ENCODE results near the gene ICAM3. TPM values are rescaled to one million over a fixed set of nuclear protein-coding genes. Genes with fewer than 3 reads are reported as not detected.

The ICAM3 gene
- total RNA-seq, 3 donors from 2014 or later: 5.9 to 10.1 (median 7.9) TPM

- Histone ChIP-seq H3K4me1 (peaks cover 5 to 6% of the 10 kb centered on the region in 2 donors), H3K9me3 (no peaks in the 10 kb centered on the region), H3K36me3 (peaks cover 11% of the 10 kb centered on the region), H3K27ac (no peak overlapping the region), H3K4me3 (no peak overlapping the region), H3K27me3 (no peaks in the 10 kb centered on the region)
- intact Hi-C loops (cut with DNase I; ENCODE audit: low total_unique reads): loop anchor here (5.0 kb wide), 1 partner anchor 52 kb away; no protein-coding TSS in a partner anchor
- no peak for TF ChIP-seq POLR2AphosphoS5 (IDR thresholded peaks at IDR 0.05)
- TF ChIP-seq POLR2A (IDR thresholded peaks at IDR 0.05): no peak
- TF ChIP-seq CTCF (IDR thresholded peaks at IDR 0.05): no peak
- DNase-seq (ENCODE audit: low spot score in 2 of 2): no peak
Measured at GRCh38 chr19:10329555-10329954, 9.9 kb downstream of the ICAM3 start.

- H3K36me3 ChIP-seq: peaks cover 11% of the 10 kb centered on the region
- TF ChIP-seq POLR2AphosphoS5 (IDR thresholded peaks at IDR 0.05) (no peak), CTCF (IDR thresholded peaks at IDR 0.05) (no peak), POLR2A (IDR thresholded peaks at IDR 0.05) (no peak)
- intact Hi-C loops (cut with DNase I; ENCODE audit: low total_unique reads): loop anchor here (5.0 kb wide), 1 partner anchor 51 kb away; no protein-coding TSS in a partner anchor
Measured at GRCh38 chr19:10328558-10329429, 10.6 kb downstream of the ICAM3 start.

GRCh38 chr19:10327793-10328192, 11.6 kb downstream of the ICAM3 start:
- no peak for DNase-seq (ENCODE audit: low spot score in 2 of 2)
- no peak overlapping the region for H3K4me3 ChIP-seq
- TF ChIP-seq POLR2A (IDR thresholded peaks at IDR 0.05) (no peak), CTCF (IDR thresholded peaks at IDR 0.05) (no peak), POLR2AphosphoS5 (IDR thresholded peaks at IDR 0.05) (no peak)
- no peaks in the 10 kb centered on the region for H3K9me3 ChIP-seq
- peaks cover 5 to 6% of the 10 kb centered on the region in 2 donors for H3K4me1 ChIP-seq
- H3K36me3 ChIP-seq: peaks cover 15% of the 10 kb centered on the region
- H3K27ac ChIP-seq: no peak overlapping the region
- intact Hi-C loops (cut with DNase I; ENCODE audit: low total_unique reads): loop anchor here (5.0 kb wide), 1 partner anchor 50 kb away; no protein-coding TSS in a partner anchor
- H3K27me3 ChIP-seq: no peaks in the 10 kb centered on the region

More at GRCh38 chr19:10328558-10329429, 10.6 kb downstream of the ICAM3 start:
- H3K27ac ChIP-seq: no peak overlapping the region
- H3K4me3 ChIP-seq: no peak overlapping the region
- DNase-seq (ENCODE audit: low spot score in 2 of 2): no peak
- H3K9me3 ChIP-seq: no peaks in the 10 kb centered on the region
- no peaks in the 10 kb centered on the region for H3K27me3 ChIP-seq
- peaks cover 5 to 6% of the 10 kb centered on the region in 2 donors for H3K4me1 ChIP-seq

GRCh38 chr19:10325732-10326131, 13.7 kb downstream of the ICAM3 start:
- DNase-seq (ENCODE audit: low spot score in 2 of 2): no peak
- H3K9me3 ChIP-seq: no peaks in the 10 kb centered on the region
- no peaks in the 10 kb centered on the region for H3K27me3 ChIP-seq
- H3K36me3 ChIP-seq: peaks cover 30% of the 10 kb centered on the region
- H3K4me1 ChIP-seq: no peaks in the 10 kb centered on the region
- no peak overlapping the region for H3K27ac ChIP-seq
- no peak overlapping the region for H3K4me3 ChIP-seq
- no peak for TF ChIP-seq POLR2A (IDR thresholded peaks at IDR 0.05)
- TF ChIP-seq POLR2AphosphoS5 (IDR thresholded peaks at IDR 0.05): no peak
- TF ChIP-seq CTCF (IDR thresholded peaks at IDR 0.05): no peak
- intact Hi-C loops (cut with DNase I; ENCODE audit: low total_unique reads): loop anchor here (5.0 kb wide), 1 partner anchor 48 kb away; no protein-coding TSS in a partner anchor

Measured in breast epithelium (tissue), 4 donors.